ENCODE results near the gene FAM210B. TPM values are rescaled to one million over a fixed set of nuclear protein-coding genes. Genes with fewer than 3 reads are reported as not detected.
A peak's percentile ranks its signal among the peaks of the same experiment; 100 is the strongest.

The FAM210B gene
- total and polyA plus RNA-seq, 9 of the 15 experiments (the other 6 are each of a cell fraction or from before 2014, with no cell fraction given) = 12.1 to 87.3 (median 47.6) TPM

DNA sequence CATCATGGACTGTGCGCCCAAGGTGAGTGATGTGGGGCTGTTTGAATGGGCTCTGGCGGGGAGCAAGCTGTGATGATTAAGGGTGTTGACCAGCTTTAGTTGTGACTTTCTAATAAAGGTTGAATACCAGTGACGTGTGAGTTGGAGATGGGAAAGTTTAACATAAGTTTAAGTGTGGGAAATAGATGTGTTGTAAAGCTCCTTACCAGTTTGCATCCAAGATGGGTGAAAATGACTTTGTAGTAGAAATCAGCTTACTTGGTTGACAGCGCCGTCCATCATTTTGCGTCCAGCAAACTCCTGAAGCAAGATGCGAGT lies 53.7 kb downstream of the FAM210B start (continued):
- TF ChIP-seq, protein P1, sequence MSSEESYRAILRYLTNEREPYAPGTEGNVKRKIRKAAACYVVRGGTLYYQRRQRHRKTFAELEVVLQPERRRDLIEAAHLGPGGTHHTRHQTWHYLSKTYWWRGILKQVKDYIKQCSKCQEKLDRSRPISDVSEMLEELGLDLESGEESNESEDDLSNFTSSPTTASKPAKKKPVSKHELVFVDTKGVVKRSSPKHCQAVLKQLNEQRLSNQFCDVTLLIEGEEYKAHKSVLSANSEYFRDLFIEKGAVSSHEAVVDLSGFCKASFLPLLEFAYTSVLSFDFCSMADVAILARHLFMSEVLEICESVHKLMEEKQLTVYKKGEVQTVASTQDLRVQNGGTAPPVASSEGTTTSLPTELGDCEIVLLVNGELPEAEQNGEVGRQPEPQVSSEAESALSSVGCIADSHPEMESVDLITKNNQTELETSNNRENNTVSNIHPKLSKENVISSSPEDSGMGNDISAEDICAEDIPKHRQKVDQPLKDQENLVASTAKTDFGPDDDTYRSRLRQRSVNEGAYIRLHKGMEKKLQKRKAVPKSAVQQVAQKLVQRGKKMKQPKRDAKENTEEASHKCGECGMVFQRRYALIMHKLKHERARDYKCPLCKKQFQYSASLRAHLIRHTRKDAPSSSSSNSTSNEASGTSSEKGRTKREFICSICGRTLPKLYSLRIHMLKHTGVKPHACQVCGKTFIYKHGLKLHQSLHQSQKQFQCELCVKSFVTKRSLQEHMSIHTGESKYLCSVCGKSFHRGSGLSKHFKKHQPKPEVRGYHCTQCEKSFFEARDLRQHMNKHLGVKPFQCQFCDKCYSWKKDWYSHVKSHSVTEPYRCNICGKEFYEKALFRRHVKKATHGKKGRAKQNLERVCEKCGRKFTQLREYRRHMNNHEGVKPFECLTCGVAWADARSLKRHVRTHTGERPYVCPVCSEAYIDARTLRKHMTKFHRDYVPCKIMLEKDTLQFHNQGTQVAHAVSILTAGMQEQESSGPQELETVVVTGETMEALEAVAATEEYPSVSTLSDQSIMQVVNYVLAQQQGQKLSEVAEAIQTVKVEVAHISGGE (CRISPR knock-in tag; IDR thresholded peaks at IDR 0.05) = no peak
- TF ChIP-seq, protein P2, sequence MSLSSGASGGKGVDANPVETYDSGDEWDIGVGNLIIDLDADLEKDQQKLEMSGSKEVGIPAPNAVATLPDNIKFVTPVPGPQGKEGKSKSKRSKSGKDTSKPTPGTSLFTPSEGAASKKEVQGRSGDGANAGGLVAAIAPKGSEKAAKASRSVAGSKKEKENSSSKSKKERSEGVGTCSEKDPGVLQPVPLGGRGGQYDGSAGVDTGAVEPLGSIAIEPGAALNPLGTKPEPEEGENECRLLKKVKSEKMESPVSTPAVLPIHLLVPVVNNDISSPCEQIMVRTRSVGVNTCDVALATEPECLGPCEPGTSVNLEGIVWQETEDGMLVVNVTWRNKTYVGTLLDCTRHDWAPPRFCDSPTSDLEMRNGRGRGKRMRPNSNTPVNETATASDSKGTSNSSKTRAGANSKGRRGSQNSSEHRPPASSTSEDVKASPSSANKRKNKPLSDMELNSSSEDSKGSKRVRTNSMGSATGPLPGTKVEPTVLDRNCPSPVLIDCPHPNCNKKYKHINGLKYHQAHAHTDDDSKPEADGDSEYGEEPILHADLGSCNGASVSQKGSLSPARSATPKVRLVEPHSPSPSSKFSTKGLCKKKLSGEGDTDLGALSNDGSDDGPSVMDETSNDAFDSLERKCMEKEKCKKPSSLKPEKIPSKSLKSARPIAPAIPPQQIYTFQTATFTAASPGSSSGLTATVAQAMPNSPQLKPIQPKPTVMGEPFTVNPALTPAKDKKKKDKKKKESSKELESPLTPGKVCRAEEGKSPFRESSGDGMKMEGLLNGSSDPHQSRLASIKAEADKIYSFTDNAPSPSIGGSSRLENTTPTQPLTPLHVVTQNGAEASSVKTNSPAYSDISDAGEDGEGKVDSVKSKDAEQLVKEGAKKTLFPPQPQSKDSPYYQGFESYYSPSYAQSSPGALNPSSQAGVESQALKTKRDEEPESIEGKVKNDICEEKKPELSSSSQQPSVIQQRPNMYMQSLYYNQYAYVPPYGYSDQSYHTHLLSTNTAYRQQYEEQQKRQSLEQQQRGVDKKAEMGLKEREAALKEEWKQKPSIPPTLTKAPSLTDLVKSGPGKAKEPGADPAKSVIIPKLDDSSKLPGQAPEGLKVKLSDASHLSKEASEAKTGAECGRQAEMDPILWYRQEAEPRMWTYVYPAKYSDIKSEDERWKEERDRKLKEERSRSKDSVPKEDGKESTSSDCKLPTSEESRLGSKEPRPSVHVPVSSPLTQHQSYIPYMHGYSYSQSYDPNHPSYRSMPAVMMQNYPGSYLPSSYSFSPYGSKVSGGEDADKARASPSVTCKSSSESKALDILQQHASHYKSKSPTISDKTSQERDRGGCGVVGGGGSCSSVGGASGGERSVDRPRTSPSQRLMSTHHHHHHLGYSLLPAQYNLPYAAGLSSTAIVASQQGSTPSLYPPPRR (CRISPR knock-in tag; IDR thresholded peaks at IDR 0.05; ENCODE audit: borderline replicate concordance) = peak; percentile 14; the same call in 1 of the 2 replicates
- TF ChIP-seq CEBPG (CRISPR knock-in tag; IDR thresholded peaks at IDR 0.05) (no peak), CEBPG (tag; conservative IDR thresholded peaks at IDR 0.05 in 1 of 2, IDR thresholded peaks at IDR 0.05 in 1 of 2) (peak; percentile 68 to 70; a peak in 3 of 4 replicates), COPS2 (conservative IDR thresholded peaks at IDR 0.05) (no peak), HCFC1 (IDR thresholded peaks at IDR 0.05; ENCODE audit: low read depth, low read length) (no peak), CHD1 (IDR thresholded peaks at IDR 0.05; ENCODE audit: low read length) (no peak), KDM2B (CRISPR knock-in tag; IDR thresholded peaks at IDR 0.05) (no peak), SIX5 (IDR thresholded peaks at IDR 0.05; ENCODE audit: borderline replicate concordance in 1 of 2, insufficient read depth in 1 of 2, low read depth in 1 of 2, low read length in 2 of 2) (no peak)
- TF ChIP-seq, protein P3, sequence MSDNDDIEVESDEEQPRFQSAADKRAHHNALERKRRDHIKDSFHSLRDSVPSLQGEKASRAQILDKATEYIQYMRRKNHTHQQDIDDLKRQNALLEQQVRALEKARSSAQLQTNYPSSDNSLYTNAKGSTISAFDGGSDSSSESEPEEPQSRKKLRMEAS (CRISPR knock-in tag; IDR thresholded peaks at IDR 0.05) = 0 out of 2 replicates have a peak, but pooled peaks have one; percentile 3
- TF ChIP-seq, protein P4, sequence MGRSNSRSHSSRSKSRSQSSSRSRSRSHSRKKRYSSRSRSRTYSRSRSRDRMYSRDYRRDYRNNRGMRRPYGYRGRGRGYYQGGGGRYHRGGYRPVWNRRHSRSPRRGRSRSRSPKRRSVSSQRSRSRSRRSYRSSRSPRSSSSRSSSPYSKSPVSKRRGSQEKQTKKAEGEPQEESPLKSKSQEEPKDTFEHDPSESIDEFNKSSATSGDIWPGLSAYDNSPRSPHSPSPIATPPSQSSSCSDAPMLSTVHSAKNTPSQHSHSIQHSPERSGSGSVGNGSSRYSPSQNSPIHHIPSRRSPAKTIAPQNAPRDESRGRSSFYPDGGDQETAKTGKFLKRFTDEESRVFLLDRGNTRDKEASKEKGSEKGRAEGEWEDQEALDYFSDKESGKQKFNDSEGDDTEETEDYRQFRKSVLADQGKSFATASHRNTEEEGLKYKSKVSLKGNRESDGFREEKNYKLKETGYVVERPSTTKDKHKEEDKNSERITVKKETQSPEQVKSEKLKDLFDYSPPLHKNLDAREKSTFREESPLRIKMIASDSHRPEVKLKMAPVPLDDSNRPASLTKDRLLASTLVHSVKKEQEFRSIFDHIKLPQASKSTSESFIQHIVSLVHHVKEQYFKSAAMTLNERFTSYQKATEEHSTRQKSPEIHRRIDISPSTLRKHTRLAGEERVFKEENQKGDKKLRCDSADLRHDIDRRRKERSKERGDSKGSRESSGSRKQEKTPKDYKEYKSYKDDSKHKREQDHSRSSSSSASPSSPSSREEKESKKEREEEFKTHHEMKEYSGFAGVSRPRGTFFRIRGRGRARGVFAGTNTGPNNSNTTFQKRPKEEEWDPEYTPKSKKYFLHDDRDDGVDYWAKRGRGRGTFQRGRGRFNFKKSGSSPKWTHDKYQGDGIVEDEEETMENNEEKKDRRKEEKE (IDR thresholded peaks at IDR 0.05; ENCODE audit: borderline replicate concordance in 1 of 2, control insufficient read depth in 1 of 2, low read depth in 2 of 2, low read length in 1 of 2) = no peak
- TF ChIP-seq, protein P5, sequence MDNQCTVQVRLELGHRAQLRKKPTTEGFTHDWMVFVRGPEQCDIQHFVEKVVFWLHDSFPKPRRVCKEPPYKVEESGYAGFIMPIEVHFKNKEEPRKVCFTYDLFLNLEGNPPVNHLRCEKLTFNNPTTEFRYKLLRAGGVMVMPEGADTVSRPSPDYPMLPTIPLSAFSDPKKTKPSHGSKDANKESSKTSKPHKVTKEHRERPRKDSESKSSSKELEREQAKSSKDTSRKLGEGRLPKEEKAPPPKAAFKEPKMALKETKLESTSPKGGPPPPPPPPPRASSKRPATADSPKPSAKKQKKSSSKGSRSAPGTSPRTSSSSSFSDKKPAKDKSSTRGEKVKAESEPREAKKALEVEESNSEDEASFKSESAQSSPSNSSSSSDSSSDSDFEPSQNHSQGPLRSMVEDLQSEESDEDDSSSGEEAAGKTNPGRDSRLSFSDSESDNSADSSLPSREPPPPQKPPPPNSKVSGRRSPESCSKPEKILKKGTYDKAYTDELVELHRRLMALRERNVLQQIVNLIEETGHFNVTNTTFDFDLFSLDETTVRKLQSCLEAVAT (IDR thresholded peaks at IDR 0.05) = peak in 1 of 2 experiments; percentile 88; a peak in 2 of 4 replicates
